GM19023 (cell line): ENCODE data around the gene CMSS1.

ENCODE experiments used
- ATAC-seq: cut with Tn5 transposase; IDR thresholded peaks from one replicate; pipeline ENCODE4 v1.9.1; 2021; ENCODE audit warnings: mild to moderate bottlenecking, moderate library complexity; ENCODE audit not compliant: unreplicated experiment

The CMSS1 gene

DNA sequence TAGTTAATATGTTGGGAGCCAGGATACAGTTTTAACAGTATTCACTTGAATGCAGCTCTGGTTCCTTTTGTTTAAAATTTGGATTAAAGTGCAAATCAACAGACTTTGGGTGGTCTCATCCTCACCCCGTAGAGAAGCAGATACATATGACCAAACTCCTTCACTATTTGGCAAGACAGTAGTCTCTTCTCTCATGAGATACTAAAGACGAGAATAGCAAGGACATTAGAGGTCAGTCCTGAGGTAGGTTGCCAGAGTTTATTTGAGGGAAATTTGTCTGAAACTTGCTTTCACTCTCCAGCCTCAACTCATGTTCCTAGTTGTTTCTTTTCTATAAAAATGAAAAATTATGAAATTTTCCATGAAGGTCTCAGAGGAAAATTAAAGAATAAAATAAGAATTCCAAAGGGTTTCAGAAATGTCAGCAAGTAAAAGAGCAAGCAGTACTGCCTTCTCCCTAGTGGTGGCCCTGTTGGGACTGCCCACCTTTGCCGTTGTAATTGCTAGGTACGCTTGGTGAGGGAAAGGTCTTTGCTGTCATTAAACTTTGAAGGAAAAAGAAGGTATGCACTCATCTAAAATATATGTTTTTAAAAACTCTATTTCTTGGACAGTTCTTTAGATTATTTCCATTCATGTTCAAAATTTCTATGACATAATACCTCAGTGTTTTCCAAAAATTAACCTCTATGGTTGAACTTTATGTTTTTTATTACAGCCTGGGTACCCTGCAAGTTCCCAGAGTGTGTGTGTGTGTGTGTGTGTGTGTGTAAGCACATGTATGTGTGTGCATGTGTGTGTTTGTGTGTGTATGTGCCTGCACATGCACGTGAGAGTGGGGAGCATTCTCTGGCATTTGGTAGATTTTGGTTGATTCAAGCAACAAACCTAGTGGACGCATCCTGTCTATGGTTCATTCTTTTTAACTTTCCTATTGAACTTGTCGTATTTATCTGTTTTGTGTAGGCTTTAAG is 111.4 kb downstream of the CMSS1 start:
- ATAC-seq, result no peak

DNA sequence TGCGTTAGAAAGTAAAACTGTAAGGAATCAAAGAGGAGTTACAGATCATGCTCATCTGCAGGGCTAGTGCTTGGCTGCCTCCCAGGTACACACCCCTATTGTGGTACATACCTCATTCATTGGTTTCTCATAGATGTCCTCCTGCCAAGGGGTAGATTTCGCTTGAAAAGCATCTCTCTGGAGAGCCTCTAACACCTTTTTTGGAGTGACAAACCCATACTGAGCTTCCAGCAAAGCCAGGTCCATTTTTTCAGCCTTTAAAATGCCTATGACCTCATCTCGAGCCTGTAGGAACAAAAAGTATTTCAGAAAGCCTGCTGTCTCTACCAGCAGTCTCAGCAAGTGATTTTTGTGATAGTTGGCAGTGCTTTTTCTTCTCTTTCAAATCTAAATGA is 112.1 kb downstream of the CMSS1 start:
- ATAC-seq, result no peak

- no peak for ATAC-seq
Observed at GRCh38 chr3:99931059-99931458, 113.4 kb downstream of the CMSS1 start.

GRCh38 chr3:99933971-99934750 is 116.5 kb downstream of the CMSS1 start:
- ATAC-seq, result no peak

GRCh38 chr3:99934975-99935797 is 117.5 kb downstream of the CMSS1 start:
- ATAC-seq, result no peak

DNA sequence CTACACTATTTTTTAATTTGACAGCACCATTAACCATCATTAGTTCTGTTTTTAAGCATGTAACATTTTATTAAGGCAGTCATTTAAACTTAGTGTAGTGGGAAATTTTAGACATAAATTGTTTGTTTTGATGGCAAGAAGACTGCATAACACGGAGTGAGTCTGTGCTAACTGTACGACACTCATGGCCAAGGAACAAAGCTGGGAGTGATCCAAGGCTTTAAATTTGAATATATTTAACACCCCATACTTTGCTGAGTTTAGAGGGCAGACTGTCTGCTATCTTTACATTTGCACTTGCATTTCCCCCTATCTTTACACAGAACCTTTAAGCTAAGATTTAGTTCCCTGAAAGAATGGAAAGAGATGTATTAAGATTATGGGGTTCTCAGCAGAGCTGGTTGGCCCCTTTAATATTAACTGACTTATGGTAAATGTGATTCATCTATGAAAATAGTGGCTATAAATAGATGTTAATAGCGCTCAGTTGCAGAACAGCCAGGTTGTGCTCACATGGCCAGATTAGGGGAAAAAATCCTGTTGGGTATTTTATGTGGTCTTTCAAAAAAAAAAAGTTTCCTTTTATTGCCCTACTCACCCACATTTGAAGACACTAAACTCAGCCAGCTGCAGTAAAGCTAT is 120.7 kb downstream of the CMSS1 start:
- no peak for ATAC-seq

- ATAC-seq, result no peak
Observed at GRCh38 chr3:99939876-99940275, 122.2 kb downstream of the CMSS1 start.

GRCh38 chr3:99940350-99940749 is 122.7 kb downstream of the CMSS1 start:
- no peak for ATAC-seq

GRCh38 chr3:99941211-99941610 is 123.5 kb downstream of the CMSS1 start:
- no peak for ATAC-seq

GRCh38 chr3:99943931-99944761 is 126.5 kb downstream of the CMSS1 start:
- no peak for ATAC-seq

- no peak for ATAC-seq
Observed at GRCh38 chr3:99945328-99945995, 127.8 kb downstream of the CMSS1 start.

DNA sequence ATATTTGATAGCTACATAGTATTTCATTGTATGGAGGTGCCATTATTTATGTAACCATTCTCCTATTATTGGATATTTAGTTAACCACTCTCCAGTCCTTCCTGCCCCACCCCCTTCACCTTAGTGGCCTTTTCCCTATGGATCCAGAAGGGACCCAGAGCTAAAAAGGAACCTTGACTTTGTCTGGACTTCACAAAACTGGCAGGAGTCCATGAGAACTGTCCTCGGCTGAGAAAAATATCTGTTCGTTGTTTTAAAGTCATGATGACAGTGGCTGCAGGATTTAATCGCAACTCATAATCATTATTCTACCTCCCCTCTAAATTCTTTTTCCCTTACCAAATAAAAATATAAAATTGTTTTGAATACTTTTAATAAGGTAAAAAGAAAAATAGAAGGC is 129.7 kb downstream of the CMSS1 start:
- ATAC-seq, result no peak

- no peak for ATAC-seq
Observed at GRCh38 chr3:99948467-99949089, 130.9 kb downstream of the CMSS1 start.

- no peak for ATAC-seq
Observed at GRCh38 chr3:99949956-99950670, 132.5 kb downstream of the CMSS1 start.

GRCh38 chr3:99950921-99951320 is 133.3 kb downstream of the CMSS1 start:
- no peak for ATAC-seq

- no peak for ATAC-seq
Observed at GRCh38 chr3:99951701-99952100, 134.0 kb downstream of the CMSS1 start.

- no peak for ATAC-seq
Observed at GRCh38 chr3:99952306-99952705, 134.6 kb downstream of the CMSS1 start.

- no peak for ATAC-seq
Observed at GRCh38 chr3:99953596-99953995, 135.9 kb downstream of the CMSS1 start.
